GM21529 (cell line): ENCODE data around the gene TBCA.
"Not testable (repeated sequence)": the region's sequence is repeated elsewhere in the genome, so short reads cannot be mapped to it uniquely, and the experiment has no call there.

Source experiments
- ATAC-seq: cut with Tn5 transposase; IDR thresholded peaks from one replicate; pipeline ENCODE4 v1.9.1; 2021; ENCODE audit not compliant: unreplicated experiment

TBCA gene

DNA sequence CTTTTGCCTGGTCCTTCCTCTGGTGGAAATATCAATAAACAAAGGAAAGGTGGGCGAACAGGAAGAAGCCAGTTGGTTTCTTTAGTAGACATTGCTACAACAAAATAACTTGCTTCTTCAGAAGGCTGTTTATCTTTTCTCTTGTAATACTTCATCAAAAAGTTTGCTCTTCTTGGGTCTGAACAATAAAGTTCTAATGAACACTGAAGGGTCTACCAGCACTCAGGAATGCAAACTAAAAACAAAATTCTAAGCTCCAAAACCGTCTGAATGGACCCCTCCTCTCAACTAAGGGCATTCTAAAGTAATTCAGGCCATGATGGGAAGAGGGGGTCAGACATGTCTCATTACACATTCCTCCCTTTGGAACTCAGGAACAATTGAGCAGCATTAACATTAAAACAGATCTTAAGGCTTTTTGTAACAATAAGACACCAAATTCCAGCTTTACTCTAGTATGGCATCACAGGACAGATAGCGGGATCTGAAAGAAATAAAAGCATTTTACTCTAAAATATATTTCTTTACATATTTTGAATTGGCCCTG is 2.3 kb downstream of the TBCA start:
- no peak for ATAC-seq

GRCh38 chr5:77772729-77773128 is 3.4 kb downstream of the TBCA start:
- no peak for ATAC-seq

- no peak for ATAC-seq
Measured at GRCh38 chr5:77771452-77771851, 4.7 kb downstream of the TBCA start.

DNA sequence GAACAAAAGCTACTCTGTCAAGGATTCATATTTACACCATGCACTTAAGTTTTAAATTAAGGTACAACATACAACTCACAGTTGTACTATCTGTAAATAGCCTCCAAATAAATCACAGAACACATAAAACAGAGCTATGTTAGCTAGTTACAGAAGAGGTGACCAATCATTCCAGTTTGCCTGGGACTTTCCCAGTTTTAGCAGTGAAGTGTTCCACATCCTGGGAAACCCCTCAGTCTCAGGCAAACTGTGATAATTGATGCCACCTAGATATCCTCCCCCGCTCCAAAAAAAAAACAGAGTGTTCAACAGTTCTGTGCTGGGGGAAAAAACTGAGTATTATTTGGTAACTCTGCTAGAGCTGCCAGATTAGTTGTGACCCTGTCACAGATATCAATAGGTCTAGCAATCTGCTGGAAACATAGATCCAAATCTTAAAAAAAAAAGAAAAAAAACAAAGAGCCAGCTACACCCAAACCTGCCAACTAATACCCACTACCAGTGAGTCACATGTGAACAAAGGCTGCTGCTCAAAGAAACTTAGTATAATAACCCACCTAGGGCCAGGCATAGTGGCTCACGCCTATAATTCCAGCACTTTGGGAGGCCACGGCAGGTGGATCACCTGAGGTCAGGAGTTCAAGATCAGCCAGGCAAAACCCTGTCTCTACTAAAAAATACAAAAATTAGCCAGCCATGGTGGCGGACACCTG is 5.7 kb downstream of the TBCA start:
- no peak for ATAC-seq

- no peak for ATAC-seq
Measured at GRCh38 chr5:77768978-77769377, 7.2 kb downstream of the TBCA start.

DNA sequence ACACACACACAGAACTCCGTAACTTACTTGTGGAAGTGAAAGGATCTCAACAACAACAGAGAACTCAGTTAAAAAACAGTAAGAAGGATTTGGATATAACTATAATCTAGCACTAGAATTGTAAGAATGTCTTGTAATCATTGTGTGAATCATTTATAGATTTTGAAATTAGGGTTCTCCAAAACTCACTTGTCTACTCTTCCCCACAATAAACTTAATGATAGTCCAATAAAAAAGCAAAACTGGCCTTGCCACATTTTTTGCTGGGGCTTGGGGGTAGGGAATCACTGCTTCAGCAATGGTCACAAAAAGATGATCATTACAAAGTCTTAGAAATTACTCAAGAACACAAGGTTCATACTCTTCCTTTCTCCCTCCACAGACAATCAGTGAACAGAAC is 8.8 kb downstream of the TBCA start:
- no peak for ATAC-seq

DNA sequence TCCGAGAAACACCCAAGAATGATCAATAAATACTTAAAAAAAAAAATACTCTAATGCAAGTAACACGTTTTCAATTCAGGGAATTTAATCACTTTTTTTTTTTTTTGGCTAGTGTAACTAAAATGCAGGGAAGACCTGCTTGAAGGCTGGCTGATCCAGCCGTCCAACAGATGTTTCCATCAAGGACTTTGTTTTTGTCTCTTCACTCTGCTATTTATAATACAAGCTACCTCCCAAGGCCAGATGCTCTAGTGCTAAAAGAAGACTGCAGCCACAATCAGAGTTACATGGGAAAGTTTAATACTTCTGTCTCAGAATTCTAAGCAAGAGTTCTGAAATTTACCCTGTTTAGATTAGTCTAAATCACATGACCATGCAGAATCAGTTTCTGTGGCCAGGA is 14.5 kb downstream of the TBCA start:
- no peak for ATAC-seq

DNA sequence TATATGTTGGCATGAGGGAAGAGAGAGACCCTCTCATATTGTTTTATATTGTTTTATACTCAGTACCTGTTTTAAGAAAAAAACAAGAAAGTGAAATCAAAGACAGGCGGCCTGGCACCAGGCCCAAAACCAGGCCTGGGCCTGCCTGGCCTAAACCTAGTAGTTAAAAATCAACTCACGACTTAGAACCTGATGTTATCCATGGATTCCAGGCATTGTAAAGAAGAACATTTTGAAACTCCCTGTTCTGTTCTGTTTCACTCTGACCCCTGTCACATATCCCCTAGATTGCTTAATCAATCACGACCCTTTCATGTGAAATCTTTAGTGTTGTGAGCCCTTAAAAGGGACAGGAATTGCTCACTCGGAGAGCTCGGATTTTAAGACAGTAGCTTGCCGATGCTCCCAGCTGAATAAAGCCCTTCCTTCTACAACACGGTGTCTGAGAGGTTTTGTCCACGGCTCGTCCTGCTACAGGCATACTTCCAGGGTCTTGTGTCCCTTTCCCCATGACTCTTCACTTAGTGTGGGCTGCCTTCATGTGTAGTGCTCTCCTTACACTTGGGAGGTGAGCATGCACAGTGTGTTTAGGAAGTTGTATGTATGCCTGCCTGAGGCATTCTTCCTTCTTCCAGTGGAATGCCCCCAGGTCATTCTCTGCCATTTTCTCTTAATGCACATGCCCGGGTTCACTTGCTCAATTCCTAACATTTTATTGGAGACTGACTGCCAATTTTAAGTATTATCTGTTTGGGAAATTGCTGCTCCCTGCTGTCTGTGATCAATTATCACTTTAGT is 17.8 kb downstream of the TBCA start:
- no peak for ATAC-seq

- no peak for ATAC-seq
Measured at GRCh38 chr5:77751328-77752023, 24.7 kb downstream of the TBCA start.

GRCh38 chr5:77750928-77751327 is 25.2 kb downstream of the TBCA start:
- ATAC-seq: not testable (repeated sequence)

GRCh38 chr5:77748160-77748559 is 28.0 kb downstream of the TBCA start:
- ATAC-seq: no peak

DNA sequence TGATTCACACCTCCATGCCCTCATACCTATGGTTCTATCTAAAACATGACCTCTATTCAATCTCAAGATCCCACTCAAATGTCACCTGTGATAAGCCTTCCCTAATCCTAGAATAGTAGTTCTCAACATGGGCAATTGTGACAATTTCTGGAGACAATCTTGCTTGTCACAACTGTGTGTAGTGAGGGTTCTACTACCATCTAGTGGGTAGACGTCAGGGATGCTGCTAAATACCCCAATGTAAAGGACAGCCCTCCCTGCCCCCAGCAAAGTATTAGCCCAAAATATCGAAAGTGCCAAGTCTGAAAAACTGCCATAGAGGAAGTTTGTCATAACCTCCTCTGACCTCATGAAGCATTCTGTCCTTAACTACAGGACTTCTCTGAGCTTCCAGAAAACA is 32.0 kb downstream of the TBCA start:
- ATAC-seq: no peak

DNA sequence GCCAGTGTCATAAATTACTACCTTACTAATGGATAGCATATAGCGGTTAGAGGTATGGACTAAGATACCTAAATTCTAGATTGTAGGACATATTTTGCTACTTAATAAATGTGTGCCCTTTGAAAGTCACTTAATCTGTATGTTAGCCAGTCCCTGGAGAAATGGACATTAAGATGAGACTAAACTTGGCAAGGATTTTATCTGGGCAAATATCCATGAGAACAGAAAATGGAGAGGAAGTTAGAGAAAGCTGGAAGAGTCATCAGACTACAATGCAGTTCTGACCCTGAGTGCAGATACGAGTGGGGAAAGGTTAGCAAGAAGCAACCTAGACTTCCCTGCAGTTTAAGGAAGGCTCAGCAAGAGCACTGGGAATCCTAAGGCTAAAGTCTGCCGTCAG is 33.0 kb downstream of the TBCA start:
- no peak for ATAC-seq

GRCh38 chr5:77741608-77742007 is 34.5 kb downstream of the TBCA start:
- ATAC-seq: no peak

DNA sequence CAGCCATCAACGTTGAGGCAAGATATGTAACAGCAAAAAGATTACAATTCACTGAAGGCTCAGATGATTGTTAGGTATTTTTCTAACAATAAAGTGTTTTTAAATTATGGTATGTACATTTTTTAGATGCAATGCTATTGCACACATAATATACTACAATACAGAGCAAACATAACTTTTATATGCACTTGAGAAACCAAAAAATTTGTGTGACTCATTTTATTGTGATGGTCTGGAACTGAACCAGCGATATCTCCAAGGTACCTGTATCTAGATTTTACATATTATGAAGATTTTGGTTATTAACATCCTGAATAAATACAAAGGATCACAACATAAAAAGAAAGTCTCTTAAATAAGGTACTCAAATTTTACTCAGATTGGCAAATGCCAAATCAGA is 41.3 kb downstream of the TBCA start:
- ATAC-seq: no peak

DNA sequence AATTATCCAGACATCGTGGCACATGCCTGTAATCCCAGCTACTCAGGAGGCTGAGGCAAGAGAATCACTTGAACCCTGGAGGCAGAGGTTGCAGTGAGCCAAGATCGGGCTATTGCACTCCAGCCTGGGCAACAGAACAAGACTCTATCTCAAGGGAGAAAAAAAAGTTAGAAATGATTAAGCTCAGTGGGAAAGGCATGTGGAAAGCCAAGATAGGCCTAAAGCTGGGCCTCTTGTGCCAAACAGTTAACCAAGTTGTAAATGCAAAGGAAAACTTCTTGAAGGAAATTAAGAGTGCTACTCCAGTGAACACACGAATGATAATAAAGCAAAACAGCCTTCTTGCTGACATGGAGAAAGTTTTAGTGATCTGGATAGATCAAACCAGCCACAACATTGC is 43.0 kb downstream of the TBCA start:
- no peak for ATAC-seq

- ATAC-seq: no peak
Measured at GRCh38 chr5:77727190-77727589, 48.9 kb downstream of the TBCA start.

GRCh38 chr5:77725616-77726015 is 50.5 kb downstream of the TBCA start:
- ATAC-seq: no peak

DNA sequence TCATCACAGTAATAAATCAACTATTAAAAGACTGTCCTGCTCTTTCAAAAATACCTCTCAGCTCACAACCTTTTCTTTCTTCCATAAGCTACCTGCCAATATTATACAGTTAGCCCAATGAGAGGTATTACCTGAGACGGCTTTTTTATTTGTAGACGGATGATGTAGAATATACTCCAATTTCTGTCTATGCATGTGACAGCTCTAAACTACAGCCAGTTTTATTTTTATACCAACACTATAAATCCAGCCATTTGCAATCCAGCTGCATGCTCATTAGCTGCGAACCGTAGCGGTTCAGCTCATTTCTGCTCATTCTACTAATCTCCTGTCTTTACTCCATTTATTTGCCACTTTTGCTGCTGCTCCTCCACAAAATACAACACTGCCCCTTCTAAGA is 51.2 kb downstream of the TBCA start:
- no peak for ATAC-seq

DNA sequence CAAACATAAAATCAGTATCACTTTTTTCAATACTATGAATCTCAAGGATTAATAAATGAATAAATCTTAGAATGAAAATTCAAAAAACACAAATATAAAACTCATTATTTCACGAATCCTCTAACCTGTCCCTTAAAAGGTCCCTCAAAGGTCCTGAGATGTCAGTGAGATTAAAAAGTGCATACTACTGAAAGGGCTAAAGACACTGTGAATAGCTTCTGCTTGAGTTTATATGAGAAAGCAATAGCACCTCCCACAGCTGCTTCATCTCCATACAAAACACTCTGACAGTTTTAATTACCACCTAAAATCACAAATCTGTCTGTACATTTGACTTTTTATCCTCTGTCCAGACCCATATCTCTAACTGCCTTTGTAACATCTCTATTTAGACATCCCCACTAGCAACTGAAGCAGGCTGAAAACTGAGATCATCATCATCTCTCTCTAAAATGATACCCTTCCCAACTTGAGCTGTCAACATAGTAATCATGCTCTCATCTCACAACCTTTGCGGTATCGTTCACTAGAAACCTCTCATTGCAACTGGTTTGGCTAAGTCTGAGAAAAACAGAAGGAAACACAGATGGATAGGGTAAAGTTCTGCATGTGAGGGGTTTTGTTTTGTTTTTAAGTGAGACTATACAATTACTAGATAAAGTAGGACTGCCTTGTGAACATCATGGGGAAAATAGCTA is 56.3 kb downstream of the TBCA start:
- ATAC-seq: no peak

DNA sequence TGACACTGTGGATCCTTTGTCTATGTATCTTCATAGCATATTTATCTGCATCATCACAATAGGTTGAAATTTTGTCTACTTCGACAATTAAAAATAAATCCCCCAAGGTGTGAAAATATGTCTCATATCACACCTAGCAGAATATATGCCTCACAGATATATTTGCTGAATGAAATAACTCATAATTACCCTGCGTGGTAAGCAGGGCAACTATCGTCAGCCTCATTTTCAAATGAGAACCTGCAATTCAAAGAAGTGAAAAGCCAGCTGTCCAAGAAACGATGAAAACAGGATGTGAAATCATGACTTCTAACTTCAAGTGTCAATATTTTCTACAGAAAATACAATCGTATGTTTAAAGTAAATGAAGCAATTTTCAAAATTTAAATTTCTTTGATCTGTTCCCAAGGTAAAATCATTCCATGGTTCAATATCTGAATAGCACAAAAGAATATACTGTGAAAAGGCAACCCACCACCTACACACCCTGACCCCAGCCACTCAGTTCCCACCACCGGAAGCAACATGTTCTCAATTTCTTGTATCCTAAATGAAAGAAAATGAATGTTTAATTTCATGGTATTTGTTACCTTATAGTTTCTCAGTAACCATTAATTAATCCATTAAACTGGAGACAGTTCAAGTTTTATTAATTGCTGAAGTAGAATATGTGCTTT is 57.1 kb downstream of the TBCA start:
- peak; percentile 68 for ATAC-seq
